WTC11 (cell line): ENCODE measurements around the gene PGF. TPM values are rescaled to one million over a fixed set of nuclear protein-coding genes. Genes with fewer than 3 reads are reported as not detected.

Source experiments
- ATAC-seq: fragments of 200-7000 bp; cut with Tn5 transposase; 2 replicates; pipeline ENCODE4 v1.10.0; 2021; ENCODE audit warnings: mild to moderate bottlenecking, moderate library complexity
- CTCF ChIA-PET: fragments of 300-600 bp; sonication (Branson Sonifier 250); formaldehyde crosslinking; loops from one replicate; lab custom pipeline; 2021; ENCODE audit warnings: antibody characterized with exemption; lab: Charles Lee
- POLR2A ChIA-PET: fragments of 350-600 bp; sonication (Branson Sonifier 250); formaldehyde crosslinking; loops from one replicate; lab custom pipeline; 2021; ENCODE audit warnings: antibody characterized with exemption; lab: Charles Lee
- DNase-seq: peaks from one replicate; pipeline ENCODE4 v3.0.0; 2021; ENCODE audit warnings: low spot score
- H3K27ac Mint-ChIP-seq: 2 replicates; pipeline ENCODE4 v1.8.0; 2021; ENCODE audit warnings: mixed read lengths
- H3K27me3 Mint-ChIP-seq: 2 replicates; pipeline ENCODE4 v1.8.0; 2021; ENCODE audit warnings: low read depth, mild to moderate bottlenecking, moderate library complexity, mixed read lengths
- H3K36me3 Mint-ChIP-seq: 2 replicates; pipeline ENCODE4 v1.8.0; 2021; ENCODE audit warnings: mixed read lengths
- H3K4me1 Mint-ChIP-seq: 2 replicates; pipeline ENCODE4 v1.8.0; 2022; ENCODE audit warnings: mixed read lengths
- H3K4me3 Mint-ChIP-seq: 2 replicates; pipeline ENCODE4 v1.8.0; 2021; ENCODE audit warnings: mild to moderate bottlenecking, moderate library complexity, mixed read lengths
- H3K9me3 Mint-ChIP-seq: 2 replicates; pipeline ENCODE4 v1.8.0; 2021; ENCODE audit warnings: mixed read lengths
- ARID4B ChIP-seq: sonication (generic); formaldehyde crosslinking; IDR thresholded peaks from 2 replicates; pipeline ENCODE4 v1.8.0; 2023; ENCODE audit warnings: missing genetic modification reagents, mild to moderate bottlenecking, borderline replicate concordance
- ATF6 ChIP-seq: sonication (generic); formaldehyde crosslinking; IDR thresholded peaks from 2 replicates; pipeline ENCODE4 v1.8.1; 2023; ENCODE audit warnings: mild to moderate bottlenecking, missing genetic modification reagents
- E2F5 ChIP-seq: sonication (generic); formaldehyde crosslinking; IDR thresholded peaks from 2 replicates; pipeline ENCODE4 v1.8.1; 2022; ENCODE audit warnings: mild to moderate bottlenecking, moderate library complexity, missing genetic modification reagents
- EMX1 ChIP-seq: fragments of 250-450 bp; sonication (Bioruptor Pico); IDR thresholded peaks from 2 replicates; pipeline ENCODE4 v1.8.0; 2021; ENCODE audit warnings: mild to moderate bottlenecking
- FOXP1 ChIP-seq: sonication (generic); formaldehyde crosslinking; IDR thresholded peaks from 2 replicates; pipeline ENCODE4 v1.8.0; 2022; ENCODE audit warnings: missing genetic modification reagents, mild to moderate bottlenecking, moderate library complexity, borderline replicate concordance
- FOXP4 ChIP-seq: sonication (generic); formaldehyde crosslinking; IDR thresholded peaks from 2 replicates; pipeline ENCODE4 v1.8.0; 2022; ENCODE audit warnings: mild to moderate bottlenecking, missing genetic modification reagents
- GTF2I ChIP-seq: fragments of 250-450 bp; sonication (Bioruptor Pico); conservative IDR thresholded peaks from 2 replicates; pipeline ENCODE4 v1.4.0; 2021; ENCODE audit warnings: mild to moderate bottlenecking
- KAT7 ChIP-seq: sonication (generic); formaldehyde crosslinking; IDR thresholded peaks from 2 replicates; pipeline ENCODE4 v1.8.1; 2023; ENCODE audit warnings: missing genetic modification reagents, mild to moderate bottlenecking, borderline replicate concordance
- MLX ChIP-seq: sonication (generic); formaldehyde crosslinking; IDR thresholded peaks from 2 replicates; pipeline ENCODE4 v1.8.1; 2023; ENCODE audit warnings: mild to moderate bottlenecking, missing genetic modification reagents, moderate library complexity
- NR3C1 ChIP-seq: sonication (generic); formaldehyde crosslinking; conservative IDR thresholded peaks from 2 replicates; pipeline ENCODE4 v1.8.1; 2023; ENCODE audit warnings: low read depth, mild to moderate bottlenecking, missing genetic modification reagents
- RORB ChIP-seq: fragments of 250-450 bp; sonication (Bioruptor Pico); IDR thresholded peaks from 2 replicates; pipeline ENCODE4 v1.9.0; 2021; ENCODE audit warnings: mild to moderate bottlenecking
- TP53 ChIP-seq: sonication (generic); formaldehyde crosslinking; IDR thresholded peaks from 2 replicates; pipeline ENCODE4 v1.8.1; 2023; ENCODE audit warnings: mild to moderate bottlenecking, missing genetic modification reagents
- ZBTB21 ChIP-seq: sonication (generic); formaldehyde crosslinking; IDR thresholded peaks from 2 replicates; pipeline ENCODE4 v1.8.1; 2023; ENCODE audit warnings: mild to moderate bottlenecking, missing genetic modification reagents, borderline replicate concordance
- ZMAT4 ChIP-seq: fragments of 250-450 bp; sonication (Bioruptor Pico); IDR thresholded peaks from 2 replicates; pipeline ENCODE4 v1.9.0; 2021; ENCODE audit warnings: mild to moderate bottlenecking
- ZNF138 ChIP-seq: sonication (generic); formaldehyde crosslinking; conservative IDR thresholded peaks from 2 replicates; pipeline ENCODE4 v1.8.1; 2022; ENCODE audit warnings: mild to moderate bottlenecking, moderate library complexity, missing genetic modification reagents
- ZNF232 ChIP-seq: sonication (generic); formaldehyde crosslinking; IDR thresholded peaks from 2 replicates; pipeline ENCODE4 v1.8.0; 2022; ENCODE audit warnings: mild to moderate bottlenecking, missing genetic modification reagents
- ZNF281 ChIP-seq: sonication (generic); formaldehyde crosslinking; IDR thresholded peaks from 2 replicates; pipeline ENCODE4 v1.8.0; 2023; ENCODE audit warnings: mild to moderate bottlenecking, missing genetic modification reagents
- ZNF532 ChIP-seq: fragments of 250-450 bp; sonication (Bioruptor Pico); IDR thresholded peaks from 2 replicates; pipeline ENCODE4 v1.9.0; 2021; ENCODE audit warnings: mild to moderate bottlenecking, borderline replicate concordance
- total RNA-seq: library from RNA; stranded (reverse); gene quantifications from 3 replicates; pipeline ENCODE4 v1.2.3, GENCODE V29; 2021

The PGF gene
- total RNA-seq, 1 experiment from 2014 or later: 6.7 TPM

- ATAC-seq (no peak), DNase-seq (no peak)
- no peak overlapping the region for H3K27ac Mint-ChIP-seq
- ChIA-PET POLR2A (no interaction called here), CTCF (interaction anchor here (0.9 to 4.5 kb wide), 6 partner anchors 16 to 540 kb away, joined by 3 to 29 read pairs (median 6); no protein-coding TSS in a partner anchor)
- H3K9me3 Mint-ChIP-seq: no peaks in the 10 kb centered on the region
- no peaks in the 10 kb centered on the region for H3K36me3 Mint-ChIP-seq
- H3K4me1 Mint-ChIP-seq: peaks cover 8% of the 10 kb centered on the region
- no peaks in the 10 kb centered on the region for H3K27me3 Mint-ChIP-seq
- H3K4me3 Mint-ChIP-seq: no peak overlapping the region
- no peak for TF ChIP-seq E2F5 (CRISPR knock-in tag)
- no peak for TF ChIP-seq MLX (CRISPR knock-in tag)
- no peak for TF ChIP-seq KAT7
- TF ChIP-seq ZNF532 (CRISPR knock-in tag): no peak
- no peak for TF ChIP-seq RORB (CRISPR knock-in tag)
- no peak for TF ChIP-seq ZNF232 (CRISPR knock-in tag)
- no peak for TF ChIP-seq FOXP4
- TF ChIP-seq ZBTB21: no peak
- no peak for TF ChIP-seq ZNF281 (CRISPR knock-in tag)
- TF ChIP-seq ZMAT4 (CRISPR knock-in tag): no peak
- no peak for TF ChIP-seq NR3C1 (CRISPR knock-in tag)
- no peak for TF ChIP-seq ATF6 (CRISPR knock-in tag)
- TF ChIP-seq EMX1: no peak
- TF ChIP-seq ARID4B: no peak
- TF ChIP-seq FOXP1: no peak
- no peak for TF ChIP-seq TP53
- TF ChIP-seq ZNF138 (CRISPR knock-in tag): no peak
- no peak for TF ChIP-seq GTF2I
Measured at GRCh38 chr14:74948228-74949175, 6.9 kb downstream of the PGF start.
